ENCODE measurements around the gene OR7A17.

The OR7A17 gene

GRCh38 chr19:14915116-14915515 lies 29.2 kb upstream of the OR7A17 start:
- no peak overlapping the region for H3K27ac ChIP-seq (ENCODE audit: low read depth, low read length)
- no peaks in the 10 kb centered on the region for H3K9me2 ChIP-seq (replicated peaks; ENCODE audit: control insufficient read depth, low read length)
- TF ChIP-seq CTCF (IDR thresholded peaks at IDR 0.05; ENCODE audit: low read depth, low read length, poor library complexity, severe bottlenecking): no peak
- no peak for TF ChIP-seq EZH2phosphoT487 (IDR thresholded peaks at IDR 0.05; ENCODE audit: borderline replicate concordance, low read length)
- H3K79me2 ChIP-seq (ENCODE audit: control insufficient read depth, low read length): no peaks in the 10 kb centered on the region
- H3F3A ChIP-seq (ENCODE audit: control insufficient read depth, insufficient read depth): no peaks in the 10 kb centered on the region
- H3K4me3 ChIP-seq (ENCODE audit: low read length): no peak overlapping the region
- H4K20me1 ChIP-seq (ENCODE audit: control insufficient read depth, insufficient read depth, low read depth, low read length): no peaks in the 10 kb centered on the region
- H3K4me2 ChIP-seq (ENCODE audit: low read length): no peak overlapping the region
- H3K4me1 ChIP-seq (ENCODE audit: control insufficient read depth, low read length): no peaks in the 10 kb centered on the region
- H3K27me3 ChIP-seq (ENCODE audit: control insufficient read depth, low read length): no peaks in the 10 kb centered on the region
- H3K9me3 ChIP-seq (ENCODE audit: control insufficient read depth, insufficient read depth, low read length): no peaks in the 10 kb centered on the region
- H3K36me3 ChIP-seq (ENCODE audit: control insufficient read depth, low read length): no peaks in the 10 kb centered on the region

GRCh38 chr19:14906711-14907110 lies 20.8 kb upstream of the OR7A17 start:
- H3F3A ChIP-seq (ENCODE audit: control insufficient read depth, insufficient read depth): no peaks in the 10 kb centered on the region
- H3K27me3 ChIP-seq (ENCODE audit: control insufficient read depth, low read length): peaks cover 5% of the 10 kb centered on the region
- H3K36me3 ChIP-seq (ENCODE audit: control insufficient read depth, low read length): no peaks in the 10 kb centered on the region
- H3K9me2 ChIP-seq (replicated peaks; ENCODE audit: control insufficient read depth, low read length): no peaks in the 10 kb centered on the region
- no peaks in the 10 kb centered on the region for H3K79me2 ChIP-seq (ENCODE audit: control insufficient read depth, low read length)
- no peaks in the 10 kb centered on the region for H3K9me3 ChIP-seq (ENCODE audit: control insufficient read depth, insufficient read depth, low read length)
- H3K4me1 ChIP-seq (ENCODE audit: control insufficient read depth, low read length): no peaks in the 10 kb centered on the region
- H3K4me3 ChIP-seq (ENCODE audit: low read length): no peak overlapping the region
- TF ChIP-seq CTCF (IDR thresholded peaks at IDR 0.05; ENCODE audit: low read depth, low read length, poor library complexity, severe bottlenecking) (no peak), EZH2phosphoT487 (IDR thresholded peaks at IDR 0.05; ENCODE audit: borderline replicate concordance, low read length) (no peak)
- H3K27ac ChIP-seq (ENCODE audit: low read depth, low read length): no peak overlapping the region
- no peak overlapping the region for H3K4me2 ChIP-seq (ENCODE audit: low read length)
- H4K20me1 ChIP-seq (ENCODE audit: control insufficient read depth, insufficient read depth, low read depth, low read length): no peaks in the 10 kb centered on the region

GRCh38 chr19:14901675-14902260 lies 15.8 kb upstream of the OR7A17 start:
- H3K9me3 ChIP-seq (ENCODE audit: control insufficient read depth, insufficient read depth, low read length): no peaks in the 10 kb centered on the region
- H3K36me3 ChIP-seq (ENCODE audit: control insufficient read depth, low read length): no peaks in the 10 kb centered on the region
- H3K4me1 ChIP-seq (ENCODE audit: control insufficient read depth, low read length): no peaks in the 10 kb centered on the region
- no peak overlapping the region for H3K27ac ChIP-seq (ENCODE audit: low read depth, low read length)
- H4K20me1 ChIP-seq (ENCODE audit: control insufficient read depth, insufficient read depth, low read depth, low read length): no peaks in the 10 kb centered on the region
- peaks cover 16% of the 10 kb centered on the region for H3K27me3 ChIP-seq (ENCODE audit: control insufficient read depth, low read length)
- no peak overlapping the region for H3K4me3 ChIP-seq (ENCODE audit: low read length)
- H3K9me2 ChIP-seq (replicated peaks; ENCODE audit: control insufficient read depth, low read length): no peaks in the 10 kb centered on the region
- no peaks in the 10 kb centered on the region for H3K79me2 ChIP-seq (ENCODE audit: control insufficient read depth, low read length)
- no peaks in the 10 kb centered on the region for H3F3A ChIP-seq (ENCODE audit: control insufficient read depth, insufficient read depth)
- no peak overlapping the region for H3K4me2 ChIP-seq (ENCODE audit: low read length)
- no peak for TF ChIP-seq EZH2phosphoT487 (IDR thresholded peaks at IDR 0.05; ENCODE audit: borderline replicate concordance, low read length)
- no peak for TF ChIP-seq CTCF (IDR thresholded peaks at IDR 0.05; ENCODE audit: low read depth, low read length, poor library complexity, severe bottlenecking)

All from DOHH2 (cell line).